T1000 (cell line): ENCODE results near the gene IGF2R.
"Not testable (repeated sequence)": the region's sequence is repeated elsewhere in the genome, so short reads cannot be mapped to it uniquely, and the experiment has no call there.

ENCODE experiments used
- DNase-seq: peaks from one replicate; lab custom pipeline; 2025; ENCODE audit warnings: mixed read lengths; lab: John Stamatoyannopoulos, UW

The IGF2R gene

DNA sequence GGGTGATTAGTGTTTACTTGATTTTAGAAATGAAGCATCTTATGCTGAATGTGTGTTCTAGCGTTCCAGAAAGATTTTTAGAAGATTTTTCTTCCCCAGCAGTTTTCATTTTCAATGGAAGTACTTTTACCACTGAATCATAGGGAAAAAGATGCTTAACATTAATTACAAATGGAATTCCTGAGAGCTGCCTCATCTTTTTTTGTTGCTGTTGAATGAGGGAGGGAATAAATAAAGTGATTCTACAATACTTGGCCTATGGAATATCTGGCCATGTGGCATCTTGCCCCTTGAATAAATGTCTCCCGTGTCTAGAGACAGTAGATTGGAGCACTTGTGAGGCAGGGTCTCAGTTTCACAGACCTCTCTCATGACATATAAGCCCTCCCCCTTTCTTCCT is 108.6 kb downstream of the IGF2R start:
- DNase-seq: no peak

DNA sequence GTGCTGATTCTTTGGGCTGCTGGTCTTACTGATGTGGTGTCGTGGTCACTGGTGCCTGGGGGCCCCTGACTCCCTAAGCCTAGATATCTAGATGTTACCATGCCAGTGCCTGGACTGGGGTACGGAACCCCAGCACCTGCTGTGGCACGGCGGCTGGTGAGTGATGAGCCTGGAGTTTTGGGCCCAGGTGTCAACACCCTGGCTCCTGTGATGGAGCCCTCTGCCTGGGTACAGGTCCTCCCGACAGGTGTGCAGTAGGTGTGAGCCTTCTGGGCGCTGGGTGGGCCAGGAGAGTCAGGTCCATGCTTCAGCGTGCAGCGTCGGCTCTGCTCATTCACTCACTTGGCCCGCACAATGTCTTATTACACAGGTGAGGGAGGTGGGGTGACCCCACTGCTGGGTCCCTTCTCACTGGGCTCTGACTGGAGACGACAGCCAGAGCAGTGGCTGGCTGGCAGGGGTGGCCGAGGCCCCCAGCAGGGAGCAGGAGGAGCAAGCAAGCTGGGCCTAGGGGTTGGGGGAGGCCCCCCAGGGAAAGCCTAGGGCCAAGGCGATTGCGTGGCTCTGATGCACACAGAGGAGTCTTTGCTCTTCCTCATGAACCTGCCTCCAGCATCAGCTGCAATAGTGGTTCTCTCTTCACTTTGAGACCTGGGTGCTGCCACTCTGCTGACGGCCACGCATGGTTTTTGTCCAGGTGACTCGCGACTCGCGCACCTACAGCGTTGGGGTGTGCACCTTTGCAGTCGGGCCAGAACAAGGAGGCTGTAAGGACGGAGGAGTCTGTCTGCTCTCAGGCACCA is 110.2 kb downstream of the IGF2R start:
- no peak for DNase-seq

DNA sequence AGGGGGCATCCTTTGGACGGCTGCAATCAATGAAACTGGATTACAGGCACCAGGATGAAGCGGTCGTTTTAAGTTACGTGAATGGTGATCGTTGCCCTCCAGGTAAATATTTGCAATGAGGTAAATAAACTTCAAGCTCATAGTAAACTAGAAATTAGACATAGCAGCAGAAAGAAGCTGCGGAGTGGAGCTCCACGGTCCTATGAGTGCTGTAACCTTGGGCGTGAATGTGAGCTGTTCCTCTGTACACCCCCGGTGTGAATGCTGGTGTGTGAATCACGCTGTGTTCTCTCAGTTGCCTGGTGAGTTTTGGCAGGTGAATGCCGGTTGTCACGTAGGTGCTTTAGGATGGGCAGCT is 110.8 kb downstream of the IGF2R start:
- DNase-seq: no peak

DNA sequence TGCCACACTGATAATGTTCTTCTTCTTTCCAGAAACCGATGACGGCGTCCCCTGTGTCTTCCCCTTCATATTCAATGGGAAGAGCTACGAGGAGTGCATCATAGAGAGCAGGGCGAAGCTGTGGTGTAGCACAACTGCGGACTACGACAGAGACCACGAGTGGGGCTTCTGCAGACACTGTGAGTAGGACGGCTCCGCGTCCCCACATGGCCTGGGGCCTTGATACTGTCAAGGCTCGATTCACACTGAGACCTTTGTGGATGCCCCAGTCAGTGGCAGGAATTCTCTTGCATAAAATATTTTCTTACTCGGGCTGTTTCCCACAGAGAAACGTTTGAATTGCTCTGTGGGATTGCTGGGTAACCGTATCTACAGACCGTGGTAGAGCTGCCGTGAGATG is 111.2 kb downstream of the IGF2R start:
- DNase-seq: no peak

DNA sequence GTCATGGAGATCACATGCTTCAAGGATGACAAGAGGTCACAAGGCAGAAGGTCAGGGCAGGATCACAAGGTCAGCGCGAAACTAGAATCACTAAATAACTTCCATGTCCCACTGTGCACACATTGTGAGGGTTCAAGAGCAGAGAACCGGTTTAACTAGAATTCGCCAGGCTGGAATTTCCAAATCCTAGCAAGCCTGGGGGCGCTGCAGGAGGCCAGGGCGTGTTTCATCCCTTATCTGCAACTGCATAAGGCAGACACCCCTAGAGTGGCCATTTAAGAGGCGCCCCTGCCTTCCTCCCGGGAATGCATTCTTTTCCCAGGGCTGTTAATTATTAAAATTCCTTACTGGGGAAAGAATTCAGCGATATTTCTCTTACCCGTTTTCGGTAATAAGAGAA is 112.5 kb downstream of the IGF2R start:
- no peak for DNase-seq

DNA sequence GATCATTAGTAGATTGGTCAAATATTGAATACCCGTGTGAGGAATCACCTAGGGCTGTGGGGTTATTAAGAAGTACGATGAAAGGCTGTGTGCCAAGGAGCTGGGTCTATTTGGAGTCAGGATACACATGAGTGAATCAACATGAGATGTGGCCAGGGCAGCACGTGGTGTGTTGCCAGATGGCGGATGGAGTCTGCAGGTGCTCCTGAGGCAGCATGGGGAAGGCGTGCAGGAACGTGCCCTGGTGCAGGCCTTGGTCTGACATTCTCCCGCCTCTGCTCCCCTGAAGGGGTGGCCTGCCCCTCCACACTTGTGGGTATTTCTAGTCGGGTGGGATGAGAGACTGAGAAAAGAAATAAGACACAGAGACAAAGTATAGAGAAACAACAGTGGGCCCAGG is 113.7 kb downstream of the IGF2R start:
- DNase-seq: no peak

DNA sequence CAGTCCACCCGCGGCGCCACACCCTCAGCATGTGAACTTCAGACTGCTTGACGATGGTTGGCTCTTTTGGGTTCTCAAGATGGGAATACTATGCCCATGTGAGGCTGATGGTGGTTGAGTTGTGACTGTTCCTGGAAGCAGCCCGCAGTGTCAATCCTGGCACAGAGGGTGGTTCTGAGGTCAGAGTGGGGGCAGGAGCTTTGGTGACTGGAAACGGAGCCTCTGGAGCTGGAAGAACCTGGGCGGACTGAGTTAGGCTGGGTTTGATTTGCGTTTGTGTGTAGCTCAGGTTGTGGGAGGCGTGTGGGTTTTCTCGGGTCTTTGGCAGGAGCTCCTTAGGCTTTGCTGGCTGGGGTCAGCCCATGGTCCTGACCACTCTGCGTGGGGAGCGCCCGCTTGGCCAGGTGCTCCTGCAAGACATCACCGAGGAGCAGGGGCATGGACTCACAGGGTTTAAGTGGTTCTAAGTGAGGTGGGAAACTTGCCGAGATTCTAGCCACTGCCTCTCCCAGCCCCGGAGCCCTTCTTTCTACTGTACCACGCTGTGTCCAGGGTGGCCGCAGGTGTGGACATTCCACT is 115.4 kb downstream of the IGF2R start:
- no peak for DNase-seq

DNA sequence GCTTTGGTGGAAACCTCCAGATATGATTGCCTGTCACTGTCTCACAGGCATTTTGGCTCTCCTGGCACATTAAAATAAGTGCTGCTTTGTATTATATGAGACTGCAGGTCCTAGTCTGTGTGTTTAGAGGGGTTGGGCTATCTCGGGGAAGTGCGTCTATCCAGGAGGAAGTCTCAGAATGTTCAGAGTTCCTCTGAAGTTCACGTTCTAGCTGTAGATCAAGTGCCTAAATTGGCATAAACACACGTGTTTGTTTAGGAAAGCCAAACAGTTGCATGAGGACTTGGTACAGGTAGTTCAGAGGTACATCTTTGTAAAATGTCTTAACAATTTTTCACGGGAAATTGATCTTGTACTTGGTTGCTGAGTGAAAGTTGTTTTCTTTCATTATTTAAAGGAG is 116.3 kb downstream of the IGF2R start:
- DNase-seq: no peak

DNA sequence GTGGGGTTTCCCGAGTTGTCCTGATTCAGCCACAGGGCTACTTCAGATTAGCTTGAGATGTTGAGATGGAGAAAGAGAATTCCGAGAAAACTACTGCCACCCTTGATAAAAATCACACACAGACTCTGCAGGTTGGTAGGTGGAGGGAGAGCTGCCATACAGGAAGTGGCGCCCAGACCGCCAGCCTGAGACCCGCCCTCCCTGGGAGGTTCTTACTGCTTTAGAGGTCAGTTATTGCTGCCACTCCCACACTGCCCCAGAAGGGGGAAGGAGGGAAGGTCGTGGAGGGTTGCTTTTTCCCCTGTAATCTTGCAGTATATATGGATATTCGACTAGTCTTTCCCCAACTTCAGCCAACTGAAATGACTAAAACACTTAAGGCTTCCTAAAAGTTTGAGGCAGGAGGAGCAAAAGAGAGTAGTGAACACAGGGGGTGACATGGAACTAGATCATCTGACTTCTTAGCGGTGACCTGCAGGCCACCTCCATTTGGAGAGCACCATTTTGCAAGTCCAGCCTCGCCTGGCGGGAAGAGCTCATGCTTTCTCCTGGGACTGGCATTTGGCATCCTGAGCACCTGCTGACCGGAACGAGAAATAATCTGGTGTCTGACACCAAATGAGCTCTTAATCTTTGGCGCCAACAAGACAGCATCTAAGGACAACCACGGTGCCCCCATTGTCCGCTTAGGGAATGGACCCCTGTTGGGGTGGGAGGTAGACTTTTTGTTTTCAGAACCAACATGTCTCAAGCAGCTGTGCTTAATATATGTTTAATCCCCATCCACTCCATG is 117.0 kb downstream of the IGF2R start:
- DNase-seq: no peak

DNA sequence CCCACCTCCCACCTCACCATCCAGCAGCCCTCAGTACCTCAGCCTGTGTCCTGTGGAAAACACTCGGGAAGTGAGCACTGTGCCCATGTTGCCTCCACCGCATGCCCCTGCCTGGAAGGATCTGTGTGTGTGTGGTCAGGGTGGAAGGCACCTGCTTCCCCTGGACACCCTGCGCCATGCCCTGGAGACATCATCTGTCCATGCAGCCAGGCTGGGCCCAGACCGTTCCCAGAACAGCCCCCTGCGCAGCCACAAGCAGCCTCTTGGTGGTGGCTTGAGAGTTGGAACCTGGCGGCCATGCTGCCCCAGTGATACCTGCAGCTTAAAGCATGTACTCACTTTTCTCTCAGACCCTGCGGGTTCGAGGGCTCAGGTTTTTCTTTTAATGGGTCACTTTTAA is 117.9 kb downstream of the IGF2R start:
- no peak for DNase-seq

DNA sequence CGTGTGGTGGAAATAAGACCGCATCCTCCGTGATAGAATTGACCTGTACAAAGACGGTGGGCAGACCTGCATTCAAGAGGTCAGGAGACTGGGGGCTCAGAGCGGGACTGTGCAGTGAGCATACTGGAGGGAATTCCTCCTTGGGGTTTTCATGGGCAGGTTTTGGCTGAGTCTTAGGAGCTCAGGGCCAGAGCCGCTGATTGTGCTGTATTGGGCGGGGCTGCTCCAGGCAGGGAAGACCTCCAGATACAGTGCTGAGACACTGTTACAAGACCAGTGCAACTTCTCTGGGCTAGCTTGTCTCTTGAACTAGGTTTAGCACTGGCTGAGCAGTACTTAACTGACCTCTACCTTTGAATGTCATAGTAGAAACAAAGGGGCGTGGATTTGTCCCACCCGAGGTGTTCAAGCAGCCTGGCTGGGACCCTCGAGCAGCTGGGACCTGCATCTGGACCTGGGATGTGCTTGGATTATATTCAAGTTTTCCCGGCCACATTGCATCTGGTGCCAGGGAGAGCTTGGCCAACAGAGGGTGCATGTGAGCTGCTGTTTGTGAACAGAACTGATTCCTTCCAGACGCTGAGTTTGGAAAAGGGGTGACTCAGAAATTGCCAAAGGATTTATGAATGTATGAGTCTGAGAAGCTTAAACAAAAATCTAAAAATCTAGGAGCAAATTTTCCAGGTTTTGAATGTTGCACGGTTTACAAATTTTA is 119.3 kb downstream of the IGF2R start:
- DNase-seq: peak; percentile 54

DNA sequence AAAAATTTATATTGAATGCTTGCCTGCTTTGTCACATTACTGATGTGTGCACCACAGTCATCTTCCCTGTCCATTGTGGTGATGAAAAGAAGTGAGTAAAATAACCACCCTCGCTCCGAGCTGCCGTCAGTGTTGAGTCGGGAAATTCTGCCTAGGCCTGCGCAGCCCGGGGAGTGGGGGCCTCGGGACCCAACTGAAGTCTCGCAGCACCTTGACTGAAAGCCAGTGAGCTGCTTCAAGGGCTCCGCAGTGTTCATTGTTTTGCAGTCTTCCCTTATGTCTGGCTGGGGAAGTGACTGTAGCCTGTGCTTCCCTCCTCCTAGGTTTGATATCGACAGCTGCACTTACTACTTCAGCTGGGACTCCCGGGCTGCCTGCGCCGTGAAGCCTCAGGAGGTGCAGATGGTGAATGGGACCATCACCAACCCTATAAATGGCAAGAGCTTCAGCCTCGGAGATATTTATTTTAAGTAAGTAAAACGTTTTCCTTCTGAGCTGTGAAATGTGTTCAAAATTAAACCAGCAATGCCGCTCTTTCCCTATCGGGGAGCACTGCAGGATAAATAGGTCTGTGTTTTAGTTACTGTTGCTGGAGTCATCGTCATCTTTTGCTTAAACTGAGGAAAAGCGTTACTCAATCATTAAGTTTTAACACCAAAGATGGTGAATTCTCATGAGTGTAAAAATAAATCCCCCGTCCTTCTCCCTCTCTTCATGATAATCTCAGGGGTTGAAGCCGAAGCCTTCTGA is 120.1 kb downstream of the IGF2R start:
- no peak for DNase-seq

DNA sequence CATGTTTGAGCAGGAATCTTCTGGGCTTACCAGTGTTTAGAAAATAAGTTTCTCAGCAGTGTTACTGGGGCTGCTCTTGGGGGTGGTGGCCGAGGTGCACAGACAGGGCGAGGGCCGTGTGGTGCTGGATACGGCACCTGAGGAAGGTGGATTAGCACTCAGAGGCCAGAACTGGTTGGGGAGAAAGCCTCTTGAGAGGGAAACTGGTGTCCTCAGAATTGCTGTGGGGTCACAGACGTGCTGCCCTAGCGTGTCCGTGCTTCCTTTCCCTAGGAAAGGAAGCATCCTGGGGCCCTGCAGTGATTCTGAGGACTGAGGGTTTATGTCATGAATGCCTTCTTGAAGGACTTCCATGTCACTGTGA is 120.6 kb downstream of the IGF2R start:
- DNase-seq: no peak

DNA sequence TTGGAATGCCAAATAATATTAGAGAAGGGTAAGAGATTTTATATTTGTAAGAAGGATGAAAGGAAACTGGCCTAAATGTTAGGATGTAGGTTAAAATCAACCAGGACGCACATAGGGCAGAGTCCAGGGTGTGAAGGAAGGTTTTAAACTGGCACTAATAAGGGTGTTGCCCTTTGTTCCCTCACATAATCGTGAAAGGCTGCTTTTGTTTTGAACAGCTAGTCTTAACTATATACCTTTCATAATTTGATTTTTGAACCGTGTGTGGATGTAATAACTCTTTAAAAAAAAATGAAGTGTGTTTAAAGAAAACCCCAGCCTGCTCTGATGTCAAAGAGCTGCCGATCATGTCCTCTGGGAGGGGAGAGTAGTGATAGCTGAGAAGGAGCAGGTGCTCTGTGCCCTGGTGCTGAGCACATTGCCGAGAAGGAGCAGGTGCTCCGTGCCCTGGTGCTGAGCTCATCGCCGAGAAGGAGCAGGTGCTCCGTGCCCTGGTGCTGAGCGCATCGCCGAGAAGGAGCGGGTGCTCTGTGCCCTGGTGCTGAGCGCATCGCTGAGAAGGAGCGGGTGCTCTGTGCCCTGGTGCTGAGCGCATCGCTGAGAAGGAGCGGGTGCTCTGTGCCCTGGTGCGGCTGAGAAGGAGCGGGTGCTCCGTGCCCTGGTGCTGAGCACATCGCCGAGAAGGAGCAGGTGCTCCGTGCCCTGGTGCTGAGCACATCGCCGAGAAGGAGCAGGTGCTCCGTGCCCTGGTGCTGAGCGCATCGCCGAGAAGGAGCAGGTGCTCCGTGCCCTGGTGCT is 121.8 kb downstream of the IGF2R start:
- DNase-seq: not testable (repeated sequence)

DNA sequence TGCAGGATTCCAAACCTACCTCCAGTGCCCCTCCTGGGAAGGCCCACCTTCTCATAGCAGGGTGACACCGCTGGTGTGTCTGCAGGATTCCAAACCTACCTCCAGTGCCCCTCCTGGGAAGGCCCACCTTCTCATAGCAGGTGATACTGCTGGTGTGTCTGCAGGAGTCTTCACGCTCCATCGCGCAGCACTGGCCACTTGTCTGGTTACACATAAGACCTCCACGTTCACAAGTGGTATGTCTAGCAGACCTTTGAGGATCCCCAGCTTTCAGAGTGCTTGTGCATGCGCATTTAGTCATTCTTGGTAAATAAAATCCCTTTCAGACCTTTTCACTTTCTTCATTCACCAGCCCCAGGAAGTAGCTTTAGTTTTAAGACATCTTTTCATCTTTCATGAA is 123.3 kb downstream of the IGF2R start:
- DNase-seq: not testable (repeated sequence)

DNA sequence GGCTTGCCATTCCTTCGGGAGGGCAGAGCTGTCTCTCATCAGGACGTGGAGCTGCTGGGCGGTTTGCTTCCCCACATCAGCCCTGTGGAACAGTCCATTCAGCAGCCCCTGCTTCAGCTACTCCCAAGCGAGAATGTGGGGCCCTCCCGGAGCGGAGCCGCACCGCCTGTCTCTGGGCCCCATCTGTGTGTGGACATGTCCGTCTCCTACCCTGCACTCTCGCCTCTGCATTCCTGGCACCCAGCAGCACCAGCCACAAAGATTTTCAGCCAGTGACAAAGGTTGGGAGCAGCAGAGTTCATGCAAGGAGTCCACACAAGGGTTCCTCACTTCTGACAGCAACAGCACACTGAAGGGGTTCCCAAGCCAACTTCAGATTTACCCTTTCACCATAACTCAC is 123.7 kb downstream of the IGF2R start:
- no peak for DNase-seq

DNA sequence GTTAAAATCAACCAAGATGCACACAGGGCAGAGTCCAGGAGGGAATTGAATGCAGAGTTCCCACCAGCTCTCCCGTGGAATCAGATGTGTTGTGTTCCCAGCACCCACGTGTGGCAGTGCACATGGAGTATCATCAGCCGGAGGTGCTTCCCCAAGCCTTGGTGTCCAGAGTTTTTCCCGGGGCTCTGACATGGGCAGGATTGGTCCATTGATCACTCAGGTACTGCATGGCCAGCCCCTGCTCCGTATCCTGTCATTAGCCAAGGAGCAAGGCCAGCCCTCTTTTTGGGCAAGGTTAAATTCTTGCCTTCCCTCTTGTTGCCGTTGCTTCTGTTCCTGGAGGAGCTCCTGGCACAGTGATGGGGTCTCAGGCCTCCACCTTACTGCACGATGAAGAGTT is 124.2 kb downstream of the IGF2R start:
- no peak for DNase-seq

DNA sequence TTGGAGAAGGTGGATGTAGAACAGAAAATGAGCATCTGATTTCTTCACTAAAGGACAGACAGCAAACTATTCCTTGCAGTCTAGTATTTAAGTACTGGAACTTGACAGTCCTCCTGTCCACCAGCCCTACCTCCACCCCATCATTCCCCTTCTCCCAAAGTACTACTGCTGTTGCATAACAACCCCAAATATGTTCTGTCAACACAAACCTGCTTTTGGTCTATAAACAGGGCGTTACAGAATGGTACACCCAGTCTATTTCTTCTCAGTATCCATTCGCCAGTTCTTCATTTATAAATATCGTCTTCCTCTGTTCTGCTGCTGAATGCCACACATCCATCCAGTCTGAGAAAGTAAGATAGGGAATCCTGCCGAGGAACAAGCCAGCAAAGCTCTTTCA is 125.1 kb downstream of the IGF2R start:
- DNase-seq: no peak

DNA sequence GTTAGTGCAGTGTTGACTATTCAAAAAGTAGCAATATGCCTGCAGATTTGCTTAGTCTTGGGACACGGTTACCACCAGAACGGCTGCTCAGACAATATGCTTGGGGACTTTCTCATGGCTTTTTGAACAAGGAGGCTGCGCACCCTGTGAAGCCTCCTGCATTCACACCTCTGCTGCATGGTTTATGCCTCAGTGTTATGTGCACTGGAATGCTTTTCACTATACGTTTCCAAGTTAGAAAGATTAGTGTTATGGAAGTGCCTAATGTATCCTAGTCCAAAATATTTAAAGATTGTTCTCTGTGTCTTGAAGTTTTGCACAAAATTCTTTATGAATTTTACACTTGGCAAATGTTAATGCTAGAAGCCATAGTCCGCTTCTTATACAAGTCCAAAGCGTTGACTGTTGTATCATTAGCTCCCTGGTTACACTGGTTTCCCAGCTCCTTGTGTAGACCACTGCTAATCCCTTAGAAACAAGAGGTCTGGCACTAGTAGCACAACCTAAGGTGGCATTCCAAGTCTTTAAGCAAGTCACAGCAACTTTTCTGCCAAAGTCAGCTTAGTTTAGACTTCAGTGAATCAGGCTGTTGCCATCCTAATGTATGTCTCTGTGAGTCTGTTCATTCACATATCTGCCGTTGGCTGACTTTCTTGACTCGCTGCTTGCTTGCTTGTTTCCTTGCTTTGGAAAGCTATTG is 126.4 kb downstream of the IGF2R start:
- DNase-seq: no peak
